ENCODE measurements around the gene PLD4. TPM values are rescaled to one million over a fixed set of nuclear protein-coding genes. Genes with fewer than 3 reads are reported as not detected.

The PLD4 gene
- total RNA-seq, 1 donor from 2014 or later = 0.06 TPM

GRCh38 chr14:104973135-104973384 lies 48.4 kb downstream of the PLD4 start:
- peak; percentile 95 for DNase-seq (ENCODE audit: low spot score)

GRCh38 chr14:104973385-104974145 lies 48.9 kb downstream of the PLD4 start:
- no peak for DNase-seq (ENCODE audit: low spot score)

GRCh38 chr14:104974146-104974541 lies 49.5 kb downstream of the PLD4 start:
- no peak for DNase-seq (ENCODE audit: low spot score)

GRCh38 chr14:104974665-104975390 lies 50.1 kb downstream of the PLD4 start:
- no peak for DNase-seq (ENCODE audit: low spot score)

- DNase-seq (ENCODE audit: low spot score) = no peak
Measured at GRCh38 chr14:104975481-104976197, 51.0 kb downstream of the PLD4 start.

- DNase-seq (ENCODE audit: low spot score) = peak; percentile 96
Measured at GRCh38 chr14:104976198-104977007, 51.7 kb downstream of the PLD4 start.

GRCh38 chr14:104977008-104977680 lies 52.5 kb downstream of the PLD4 start:
- no peak for DNase-seq (ENCODE audit: low spot score)

GRCh38 chr14:104977681-104978653 lies 53.3 kb downstream of the PLD4 start, which contains the start of gene AHNAK2:
TSS of gene AHNAK2 (minus strand) at chr14:104978374. CDS start at chr14:104978237, 137 bp downstream.
- no peak for DNase-seq (ENCODE audit: low spot score)

- no peak for DNase-seq (ENCODE audit: low spot score)
Measured at GRCh38 chr14:104978746-104979691, 54.3 kb downstream of the PLD4 start.

GRCh38 chr14:104979758-104980610 lies 55.3 kb downstream of the PLD4 start:
- DNase-seq (ENCODE audit: low spot score) = no peak

- no peak for DNase-seq (ENCODE audit: low spot score)
Measured at GRCh38 chr14:104980611-104981531, 56.2 kb downstream of the PLD4 start.

- DNase-seq (ENCODE audit: low spot score) = no peak
Measured at GRCh38 chr14:104981699-104982541, 57.2 kb downstream of the PLD4 start.

- no peak for DNase-seq (ENCODE audit: low spot score)
Measured at GRCh38 chr14:104982548-104983230, 58.0 kb downstream of the PLD4 start.

Data from mesenteric fat pad (tissue), 1 donor.